SK-N-MC (cell line): ENCODE data around the gene SYCE3.
"Not testable (repeated sequence)": the region's sequence is repeated elsewhere in the genome, so short reads cannot be mapped to it uniquely, and the experiment has no call there.

Experiments used
- DNase-seq: peaks from one replicate; pipeline ENCODE4 v3.0.0-alpha.2; 2011; ENCODE audit warnings: low read depth, low spot score
- H3K27ac ChIP-seq: fragments of 200-600 bp; sonication (generic); 2 replicates; pipeline ENCODE4 v1.5.1; 2016; ENCODE audit warnings: mixed run types
- H3K36me3 ChIP-seq: fragments of 200-600 bp; sonication (generic); 2 replicates; pipeline ENCODE4 v1.6.1; 2017; ENCODE audit warnings: antibody characterized with exemption, low read length, mixed read lengths; ENCODE audit not compliant: insufficient read depth
- H3K4me3 ChIP-seq: fragments of 200-600 bp; sonication (generic); 2 replicates; pipeline ENCODE4 v1.5.1; 2016
- H3K9ac ChIP-seq: fragments of 200-600 bp; sonication (generic); 2 replicates; pipeline ENCODE4 v1.8.0; 2017; ENCODE audit warnings: mixed run types, mixed read lengths; ENCODE audit not compliant: insufficient read length
- H3K9me3 ChIP-seq: fragments of 200-600 bp; sonication (generic); 2 replicates; pipeline ENCODE4 v1.6.1; 2017; ENCODE audit warnings: low read depth, mild to moderate bottlenecking, antibody characterized with exemption, low read length, moderate library complexity, mixed read lengths
- EZH2 ChIP-seq: fragments of 200-600 bp; sonication (generic); IDR thresholded peaks from one replicate; pipeline ENCODE4 v1.6.1; 2017; ENCODE audit warnings: antibody characterized with exemption
- FOXP2 ChIP-seq: optimal IDR thresholded peaks from 2 replicates; pipeline ENCODE3; 2011; ENCODE audit warnings: mild to moderate bottlenecking, moderate library complexity; ENCODE audit not compliant: insufficient read depth; ENCODE audit errors: extremely low read length, control extremely low read depth
- POLR2AphosphoS5 ChIP-seq: IDR thresholded peaks from 2 replicates; pipeline ENCODE4 v1.6.1; 2012; ENCODE audit warnings: mild to moderate bottlenecking, low read depth, low read length, borderline replicate concordance

SYCE3 gene

GRCh38 chr22:50524676-50525103 lies 38.0 kb downstream of the SYCE3 start:
- Histone ChIP-seq H3K27ac (peak overlapping the region; percentile 34), H3K9me3 (no peaks in the 10 kb centered on the region), H3K9ac (peak overlapping the region; percentile 90), H3K4me3 (peak overlapping the region; percentile 84), H3K36me3 (peaks cover 18% of the 10 kb centered on the region; the same call in 1 of the 2 replicates)
- DNase-seq, result no peak
- TF ChIP-seq POLR2AphosphoS5 (no peak), EZH2 (no peak), FOXP2 (no peak)

- H3K9ac ChIP-seq, result peak overlapping the region; percentile 90
- H3K4me3 ChIP-seq, result peak overlapping the region; percentile 84
- no peak overlapping the region for H3K27ac ChIP-seq
- H3K9me3 ChIP-seq, result no peaks in the 10 kb centered on the region
- TF ChIP-seq EZH2, result no peak
- no peak for TF ChIP-seq FOXP2
- no peak; the same call in none of the 2 replicates for TF ChIP-seq POLR2AphosphoS5
- H3K36me3 ChIP-seq, result peaks cover 23% of the 10 kb centered on the region
- DNase-seq, result no peak
These were observed 38.7 kb downstream of the SYCE3 start for GRCh38 chr22:50523806-50524675.

GRCh38 chr22:50523458-50523805 lies 39.3 kb downstream of the SYCE3 start:
- no peak for DNase-seq
- TF ChIP-seq POLR2AphosphoS5 (no peak), EZH2 (no peak), FOXP2 (no peak)
- no peak overlapping the region for H3K9ac ChIP-seq
- H3K4me3 ChIP-seq, result no peak overlapping the region
- peaks cover 29% of the 10 kb centered on the region for H3K36me3 ChIP-seq
- H3K27ac ChIP-seq, result no peak overlapping the region
- H3K9me3 ChIP-seq, result no peaks in the 10 kb centered on the region

- H3K4me3 ChIP-seq, result no peak overlapping the region
- H3K9me3 ChIP-seq, result no peaks in the 10 kb centered on the region
- no peak for DNase-seq
- no peak overlapping the region for H3K9ac ChIP-seq
- TF ChIP-seq POLR2AphosphoS5 (no peak), FOXP2 (no peak)
- peaks cover 34% of the 10 kb centered on the region for H3K36me3 ChIP-seq
- no peak overlapping the region for H3K27ac ChIP-seq
These were observed 39.8 kb downstream of the SYCE3 start for GRCh38 chr22:50522806-50523438.

GRCh38 chr22:50522208-50522805 lies 40.4 kb downstream of the SYCE3 start:
- no peak overlapping the region for H3K27ac ChIP-seq
- no peaks in the 10 kb centered on the region for H3K9me3 ChIP-seq
- H3K9ac ChIP-seq, result no peak overlapping the region
- no peak overlapping the region for H3K4me3 ChIP-seq
- TF ChIP-seq EZH2 (no peak), FOXP2 (no peak), POLR2AphosphoS5 (no peak)
- no peak for DNase-seq
- H3K36me3 ChIP-seq, result peaks cover 41% of the 10 kb centered on the region

- Histone ChIP-seq H3K4me3 (no peak overlapping the region), H3K9ac (no peak overlapping the region), H3K27ac (no peak overlapping the region), H3K36me3 (peaks cover 46% of the 10 kb centered on the region), H3K9me3 (no peaks in the 10 kb centered on the region)
- no peak for TF ChIP-seq POLR2AphosphoS5
- TF ChIP-seq FOXP2, result no peak
- no peak for DNase-seq
These were observed 41.0 kb downstream of the SYCE3 start for GRCh38 chr22:50521710-50522109.

- H3K4me3 ChIP-seq, result no peak overlapping the region
- no peak overlapping the region for H3K27ac ChIP-seq
- H3K9ac ChIP-seq, result no peak overlapping the region
- no peak for DNase-seq
- TF ChIP-seq POLR2AphosphoS5, result no peak
- TF ChIP-seq FOXP2, result no peak
- no peak for TF ChIP-seq EZH2
- peaks cover 49% of the 10 kb centered on the region for H3K36me3 ChIP-seq
- no peaks in the 10 kb centered on the region for H3K9me3 ChIP-seq
These were observed 41.8 kb downstream of the SYCE3 start for GRCh38 chr22:50520826-50521453.

- not testable (repeated sequence) for H3K4me3 ChIP-seq, H3K9me3 ChIP-seq, DNase-seq, H3K9ac ChIP-seq, H3K27ac ChIP-seq
- peaks cover 49% of the 10 kb centered on the region for H3K36me3 ChIP-seq
These were observed 42.5 kb downstream of the SYCE3 start for GRCh38 chr22:50520184-50520583.
